ENCODE results near the gene NXPH1.

NXPH1 gene

DNA sequence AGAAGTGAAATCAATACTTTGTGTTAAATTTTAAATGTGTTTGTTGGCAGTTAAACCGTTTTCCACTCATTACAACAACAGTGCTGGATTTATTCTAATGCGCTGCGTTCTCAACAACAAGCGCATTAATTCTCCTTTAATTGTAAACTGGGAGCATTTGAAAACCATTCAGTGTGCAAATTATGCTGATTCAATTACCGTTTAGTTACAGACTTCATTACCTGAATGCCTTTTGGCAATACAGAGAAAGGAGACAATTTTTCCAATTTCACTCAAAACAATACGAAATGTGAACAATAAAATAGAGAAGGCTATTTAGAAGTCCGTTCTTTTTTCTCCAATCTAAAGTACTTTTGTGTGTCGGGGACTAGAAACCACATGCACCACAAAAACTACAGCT is 4.2 kb downstream of the NXPH1 start:
- no peak for DNase-seq

GRCh38 chr7:8440670-8441069 is 7.3 kb downstream of the NXPH1 start:
- no peak for DNase-seq

DNA sequence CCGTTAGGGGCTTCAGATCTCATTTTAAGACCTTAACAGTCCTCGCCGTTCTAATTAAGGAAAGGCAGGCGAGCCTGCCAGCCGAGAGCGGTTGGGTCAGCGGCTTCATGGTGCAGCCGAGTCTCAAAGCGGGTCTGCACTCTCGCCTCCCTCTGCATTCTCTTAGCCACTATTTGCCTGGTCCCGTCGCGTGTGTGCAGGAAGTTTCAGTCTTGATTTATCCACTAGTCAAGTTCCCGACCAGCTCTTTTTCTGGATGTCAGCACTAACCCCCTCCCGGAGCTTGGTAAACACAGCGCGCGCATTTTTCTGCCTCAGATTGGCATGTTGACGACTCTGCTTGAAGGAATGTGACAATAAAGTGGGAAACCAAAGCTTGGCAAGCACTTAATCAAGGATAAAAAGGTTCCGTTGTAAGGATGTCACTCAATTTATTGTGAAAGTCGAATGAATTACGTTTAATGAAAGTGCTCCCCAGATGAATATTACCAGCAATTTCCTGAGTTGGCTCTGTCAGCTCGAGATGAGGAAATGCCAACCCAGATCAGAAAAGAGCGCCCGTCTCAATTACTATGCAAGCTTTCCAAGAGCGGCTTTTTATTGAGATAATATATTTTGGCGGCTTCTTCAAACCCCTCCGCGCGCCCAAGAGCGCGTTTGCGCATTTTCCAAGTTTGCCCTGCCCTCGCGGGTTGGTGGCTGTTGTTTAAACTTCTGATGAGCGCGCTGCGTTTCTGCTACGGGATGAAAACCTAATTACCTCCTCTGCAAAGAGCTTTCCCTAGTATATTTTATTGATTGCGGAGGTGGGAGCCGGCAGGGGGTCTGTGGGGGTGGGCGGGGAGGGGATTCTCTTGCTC is 7.9 kb downstream of the NXPH1 start:
- DNase-seq = no peak

- no peak for DNase-seq
Measured at GRCh38 chr7:8442051-8442813, 8.8 kb downstream of the NXPH1 start.

- peak; percentile 37 for DNase-seq
Measured at GRCh38 chr7:8442814-8443304, 9.4 kb downstream of the NXPH1 start.

GRCh38 chr7:8443576-8444467 is 10.4 kb downstream of the NXPH1 start:
- no peak for DNase-seq

DNA sequence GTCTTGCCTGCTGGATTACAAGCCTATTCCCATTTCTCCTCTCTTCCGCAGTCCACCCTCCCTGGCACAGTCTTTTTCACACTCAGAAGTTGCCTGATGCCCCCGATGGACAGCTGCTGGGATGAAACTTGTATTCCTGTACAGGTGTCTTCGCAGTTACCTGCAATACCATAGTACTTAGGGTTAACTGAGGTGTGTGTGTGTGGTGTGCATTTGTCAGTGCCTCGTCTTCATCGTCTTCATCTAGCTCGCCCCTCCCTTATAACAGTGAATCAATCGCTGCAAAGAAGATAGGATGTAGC is 11.0 kb downstream of the NXPH1 start:
- DNase-seq = no peak

DNA sequence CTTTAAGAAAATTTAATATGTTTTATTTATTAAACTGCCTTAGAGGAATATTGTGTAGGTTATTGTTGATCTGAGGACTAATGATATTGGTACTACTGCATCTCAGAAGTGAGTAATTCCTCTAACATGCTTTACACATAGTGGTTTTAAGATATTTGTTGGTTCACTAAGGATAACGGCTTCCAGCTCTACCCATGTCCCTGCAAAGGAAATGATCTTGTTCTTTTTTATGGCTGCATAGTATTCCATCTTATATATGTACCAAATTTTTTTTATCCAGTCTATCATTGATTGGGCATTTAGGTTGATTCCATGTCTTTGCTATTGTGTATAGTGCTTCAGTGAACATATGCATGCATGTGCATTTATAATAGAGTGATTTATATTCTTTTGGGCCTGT is 20.1 kb downstream of the NXPH1 start:
- no peak for DNase-seq

DNA sequence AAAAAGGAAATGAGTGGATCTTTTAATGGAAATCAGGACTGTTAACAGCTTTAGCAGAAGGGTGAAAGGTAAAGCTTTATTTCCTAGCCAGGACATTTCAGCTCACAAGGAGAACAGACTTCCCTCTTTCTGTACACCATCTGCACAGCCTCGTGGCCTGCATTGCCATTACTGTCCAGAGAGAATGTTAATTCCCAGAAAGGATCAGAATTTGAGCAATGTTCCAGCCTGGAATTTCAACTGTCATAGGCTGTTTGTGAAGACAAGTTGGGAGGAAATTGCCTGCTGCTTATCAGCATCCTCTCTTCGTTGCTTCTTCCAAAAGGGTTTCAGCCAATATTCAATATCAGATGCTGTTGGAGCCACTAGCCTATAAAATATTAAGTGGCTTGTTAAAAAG is 22.0 kb downstream of the NXPH1 start:
- no peak for DNase-seq

- no peak for DNase-seq
Measured at GRCh38 chr7:8462309-8462708, 28.9 kb downstream of the NXPH1 start.

DNA sequence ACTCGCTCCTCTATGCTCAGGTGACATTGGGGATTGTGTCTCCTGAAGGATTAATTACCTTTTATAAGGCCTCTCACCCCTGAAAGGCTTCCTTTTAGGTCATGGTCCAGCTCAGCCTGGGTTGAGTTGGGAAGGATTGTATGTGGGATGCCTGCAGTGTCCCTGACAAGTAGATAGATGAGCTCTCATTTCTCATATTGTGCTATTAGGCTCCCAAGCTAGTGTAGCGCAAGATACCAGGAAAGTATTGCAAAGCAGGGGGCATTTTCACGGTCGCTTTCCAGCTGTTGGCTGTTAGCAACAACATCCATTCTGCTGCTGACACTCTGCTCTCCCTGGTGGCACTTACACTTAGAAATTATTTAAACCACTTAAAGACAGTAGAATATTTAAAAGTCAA is 31.9 kb downstream of the NXPH1 start:
- DNase-seq = no peak

DNA sequence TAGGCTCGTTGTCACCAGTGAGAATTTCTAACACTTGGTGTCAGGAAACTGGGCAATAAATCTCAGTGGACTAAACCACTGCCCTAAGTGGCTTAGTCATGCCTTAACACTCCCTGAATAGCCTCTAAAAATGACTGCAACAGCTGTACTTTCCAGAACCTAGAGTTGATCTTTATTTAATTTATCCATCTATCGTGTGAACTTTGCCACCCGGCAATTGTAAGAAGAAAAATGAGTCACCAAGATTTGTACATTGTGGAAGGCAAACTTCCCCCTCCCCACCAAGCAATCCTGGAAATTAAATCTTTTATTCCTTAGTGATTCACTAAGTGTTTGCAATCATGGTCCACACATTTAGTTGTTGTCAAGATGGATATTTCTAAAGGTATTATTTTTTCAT is 47.1 kb downstream of the NXPH1 start:
- no peak for DNase-seq

DNA sequence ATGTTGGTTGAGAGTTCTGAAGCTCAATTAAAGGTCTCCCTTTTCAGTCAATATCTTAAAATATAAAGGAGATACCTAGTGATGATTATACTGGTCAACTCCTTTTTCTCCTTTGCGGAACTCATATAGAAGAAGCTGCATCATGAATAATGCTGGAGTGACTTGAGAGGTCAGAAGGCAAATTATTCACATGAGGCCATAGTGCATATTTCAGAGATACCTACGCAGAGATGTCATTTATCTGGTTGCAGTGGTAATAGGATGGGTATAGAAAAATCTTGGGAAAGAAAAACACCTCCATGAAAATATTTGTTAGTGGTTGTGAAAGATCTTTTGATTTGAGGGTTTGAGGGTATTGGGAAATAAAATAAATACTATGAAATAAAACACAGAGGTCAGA is 47.7 kb downstream of the NXPH1 start:
- no peak for DNase-seq

- no peak for DNase-seq
Measured at GRCh38 chr7:8481752-8482446, 48.5 kb downstream of the NXPH1 start.

- DNase-seq = no peak
Measured at GRCh38 chr7:8490391-8491045, 57.1 kb downstream of the NXPH1 start.

GRCh38 chr7:8491106-8491505 is 57.7 kb downstream of the NXPH1 start:
- DNase-seq = no peak

DNA sequence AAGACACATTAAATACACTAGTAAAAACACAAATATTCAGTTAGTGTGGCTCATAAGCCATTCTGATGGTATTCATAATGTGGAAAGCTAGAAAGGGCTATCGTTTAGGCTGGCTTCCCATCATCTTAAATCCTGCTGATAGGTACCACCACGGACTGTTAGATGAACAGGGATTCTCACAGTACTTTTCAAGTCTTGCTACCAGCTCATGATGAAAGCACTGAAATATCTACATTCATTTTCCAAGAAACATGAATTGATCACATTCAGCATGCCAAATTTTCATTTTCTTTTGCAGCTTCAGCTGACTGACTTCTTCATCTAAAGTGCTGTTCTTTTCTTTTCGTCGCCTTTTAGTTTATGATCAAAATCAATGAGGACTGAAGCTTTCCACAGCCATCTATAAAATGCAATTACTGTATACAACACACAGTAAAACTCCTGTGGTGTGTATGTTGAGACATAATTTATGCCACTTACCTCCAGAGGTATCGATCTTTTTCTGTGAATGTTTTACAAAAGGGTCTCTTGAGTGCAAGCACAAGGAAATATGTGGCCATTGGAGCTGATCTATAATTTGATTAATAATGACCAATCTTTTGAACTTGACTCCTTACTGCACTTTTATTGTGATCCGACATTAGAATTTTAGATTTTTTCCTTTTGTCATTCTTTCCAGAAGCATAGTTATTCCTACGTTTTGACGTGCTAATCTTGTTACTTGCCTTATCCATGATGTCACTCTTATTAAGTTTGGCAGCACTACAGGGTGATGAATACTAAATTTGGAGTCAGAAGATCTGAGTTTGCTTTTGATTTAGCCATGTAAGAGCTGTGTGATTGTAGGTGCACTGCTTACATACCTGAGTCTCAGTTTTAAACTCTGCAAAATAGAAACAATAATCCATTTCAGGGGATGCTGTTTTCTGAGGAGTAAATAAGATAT is 58.4 kb downstream of the NXPH1 start:
- DNase-seq = no peak

DNA sequence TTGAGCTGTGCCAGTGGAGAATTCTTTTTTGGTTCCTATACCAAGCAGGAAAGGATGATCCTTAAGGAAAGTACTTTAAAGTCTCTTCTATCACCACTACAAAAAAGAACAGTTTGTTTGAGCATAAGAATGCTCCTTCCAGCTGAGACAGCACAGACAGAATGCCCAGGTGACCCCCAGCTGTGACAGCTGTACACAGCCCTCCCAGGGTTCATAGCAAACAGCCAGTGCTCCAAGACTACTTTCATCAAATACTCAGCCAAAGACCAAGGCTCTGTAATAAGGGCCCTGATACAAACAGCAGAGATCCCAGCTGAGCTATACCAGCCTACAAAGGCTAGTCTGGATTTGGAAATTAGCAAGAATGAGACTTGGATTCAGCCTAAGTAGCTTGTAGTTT is 65.7 kb downstream of the NXPH1 start:
- DNase-seq = no peak

DNA sequence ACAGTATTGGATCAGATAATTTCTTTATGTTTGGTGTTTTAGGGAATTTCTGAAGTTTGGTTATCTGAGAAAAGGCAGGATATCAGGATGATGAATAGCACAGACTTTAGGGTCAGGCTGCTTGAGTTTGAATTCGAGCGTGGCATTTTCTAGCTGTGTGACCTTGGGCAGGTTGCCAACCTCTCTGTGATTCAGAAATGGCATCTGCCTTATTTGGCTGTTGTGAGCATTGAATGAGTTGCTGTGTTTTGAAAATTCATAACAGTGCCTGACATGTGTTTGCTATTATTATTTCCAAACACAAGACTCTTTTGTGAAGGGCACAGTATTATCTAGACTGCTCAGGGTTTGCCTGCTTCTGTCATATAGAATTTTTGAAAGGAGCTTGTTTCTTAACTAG is 66.9 kb downstream of the NXPH1 start:
- DNase-seq = no peak

- DNase-seq = no peak
Measured at GRCh38 chr7:8507566-8507965, 74.2 kb downstream of the NXPH1 start.

DNA sequence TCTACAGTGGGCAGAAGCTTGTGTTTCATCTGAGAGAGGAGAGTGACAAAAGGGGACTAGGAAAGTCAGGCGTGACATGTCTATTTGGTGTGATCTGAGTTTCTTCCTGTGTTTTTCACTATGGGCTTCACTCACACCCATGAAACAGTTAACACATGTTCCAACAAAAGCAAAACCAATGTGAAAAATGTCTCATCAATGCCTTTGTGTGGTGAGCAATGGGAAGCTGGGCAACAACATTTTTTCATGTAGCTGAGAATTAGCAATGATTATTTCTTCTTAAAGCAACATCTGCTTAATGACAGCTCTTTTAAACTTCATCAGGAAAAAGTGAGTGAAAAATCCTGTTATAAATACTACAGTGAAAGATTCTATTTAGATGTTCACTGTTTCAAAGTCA is 76.2 kb downstream of the NXPH1 start:
- DNase-seq = no peak
